WTC11 (cell line): ENCODE measurements around the gene CD59. TPM values are rescaled to one million over a fixed set of nuclear protein-coding genes. Genes with fewer than 3 reads are reported as not detected.

Experiments used
- ATAC-seq: fragments of 200-7000 bp; cut with Tn5 transposase; 2 replicates; pipeline ENCODE4 v1.10.0; 2021; ENCODE audit warnings: mild to moderate bottlenecking, moderate library complexity
- CTCF ChIA-PET: fragments of 300-600 bp; sonication (Branson Sonifier 250); formaldehyde crosslinking; loops from one replicate; lab custom pipeline; 2021; ENCODE audit warnings: antibody characterized with exemption; lab: Charles Lee
- POLR2A ChIA-PET: fragments of 350-600 bp; sonication (Branson Sonifier 250); formaldehyde crosslinking; loops from one replicate; lab custom pipeline; 2021; ENCODE audit warnings: antibody characterized with exemption; lab: Charles Lee
- DNase-seq: peaks from one replicate; pipeline ENCODE4 v3.0.0; 2021; ENCODE audit warnings: low spot score
- H3K27ac Mint-ChIP-seq: 2 replicates; pipeline ENCODE4 v1.8.0; 2021; ENCODE audit warnings: mixed read lengths
- H3K27me3 Mint-ChIP-seq: 2 replicates; pipeline ENCODE4 v1.8.0; 2021; ENCODE audit warnings: low read depth, mild to moderate bottlenecking, moderate library complexity, mixed read lengths
- H3K36me3 Mint-ChIP-seq: 2 replicates; pipeline ENCODE4 v1.8.0; 2021; ENCODE audit warnings: mixed read lengths
- H3K4me1 Mint-ChIP-seq: 2 replicates; pipeline ENCODE4 v1.8.0; 2022; ENCODE audit warnings: mixed read lengths
- H3K4me3 Mint-ChIP-seq: 2 replicates; pipeline ENCODE4 v1.8.0; 2021; ENCODE audit warnings: mild to moderate bottlenecking, moderate library complexity, mixed read lengths
- H3K9me3 Mint-ChIP-seq: 2 replicates; pipeline ENCODE4 v1.8.0; 2021; ENCODE audit warnings: mixed read lengths
- ARID4B ChIP-seq: sonication (generic); formaldehyde crosslinking; IDR thresholded peaks from 2 replicates; pipeline ENCODE4 v1.8.0; 2023; ENCODE audit warnings: missing genetic modification reagents, mild to moderate bottlenecking, borderline replicate concordance
- ATF2 ChIP-seq: sonication (generic); formaldehyde crosslinking; IDR thresholded peaks from 2 replicates; pipeline ENCODE4 v1.8.1; 2022; ENCODE audit warnings: low read depth, missing genetic modification reagents, borderline replicate concordance
- ATF6 ChIP-seq: sonication (generic); formaldehyde crosslinking; IDR thresholded peaks from 2 replicates; pipeline ENCODE4 v1.8.1; 2023; ENCODE audit warnings: mild to moderate bottlenecking, missing genetic modification reagents
- CBFB ChIP-seq: sonication (generic); formaldehyde crosslinking; IDR thresholded peaks from 2 replicates; pipeline ENCODE4 v1.8.1; 2022; ENCODE audit warnings: mild to moderate bottlenecking, low read depth, missing genetic modification reagents
- CDX4 ChIP-seq: fragments of 250-450 bp; sonication (Bioruptor Pico); IDR thresholded peaks from 2 replicates; pipeline ENCODE4 v1.9.0; 2021; ENCODE audit warnings: moderate library complexity, mild to moderate bottlenecking, inconsistent platforms, borderline replicate concordance
- CREB1 ChIP-seq: sonication (generic); formaldehyde crosslinking; IDR thresholded peaks from 2 replicates; pipeline ENCODE4 v1.8.0; 2023; ENCODE audit warnings: mild to moderate bottlenecking, missing genetic modification reagents
- ESRRA ChIP-seq: sonication (generic); formaldehyde crosslinking; IDR thresholded peaks from 2 replicates; pipeline ENCODE4 v1.8.1; 2022; ENCODE audit warnings: mild to moderate bottlenecking, missing genetic modification reagents, borderline replicate concordance
- FOXP4 ChIP-seq: sonication (generic); formaldehyde crosslinking; IDR thresholded peaks from 2 replicates; pipeline ENCODE4 v1.8.0; 2022; ENCODE audit warnings: mild to moderate bottlenecking, missing genetic modification reagents
- IRF1 ChIP-seq: sonication (generic); formaldehyde crosslinking; IDR thresholded peaks from 2 replicates; pipeline ENCODE4 v1.8.0; 2023; ENCODE audit warnings: missing genetic modification reagents
- JUN ChIP-seq: sonication (generic); formaldehyde crosslinking; IDR thresholded peaks from 2 replicates; pipeline ENCODE4 v1.8.0; 2023; ENCODE audit warnings: mild to moderate bottlenecking, missing genetic modification reagents
- MLX ChIP-seq: sonication (generic); formaldehyde crosslinking; IDR thresholded peaks from 2 replicates; pipeline ENCODE4 v1.8.1; 2023; ENCODE audit warnings: mild to moderate bottlenecking, missing genetic modification reagents, moderate library complexity
- NR3C1 ChIP-seq: sonication (generic); formaldehyde crosslinking; conservative IDR thresholded peaks from 2 replicates; pipeline ENCODE4 v1.8.1; 2023; ENCODE audit warnings: low read depth, mild to moderate bottlenecking, missing genetic modification reagents
- RELA ChIP-seq: sonication (generic); formaldehyde crosslinking; IDR thresholded peaks from 2 replicates; pipeline ENCODE4 v1.8.1; 2022; ENCODE audit warnings: missing genetic modification reagents, mild to moderate bottlenecking, borderline replicate concordance
- ZBTB21 ChIP-seq: sonication (generic); formaldehyde crosslinking; IDR thresholded peaks from 2 replicates; pipeline ENCODE4 v1.8.1; 2023; ENCODE audit warnings: mild to moderate bottlenecking, missing genetic modification reagents, borderline replicate concordance
- ZNF219 ChIP-seq: sonication (generic); formaldehyde crosslinking; IDR thresholded peaks from 2 replicates; pipeline ENCODE4 v1.8.0; 2023; ENCODE audit warnings: missing genetic modification reagents, mild to moderate bottlenecking, borderline replicate concordance
- ZNF317 ChIP-seq: sonication (generic); formaldehyde crosslinking; IDR thresholded peaks from 2 replicates; pipeline ENCODE4 v1.8.1; 2023; ENCODE audit warnings: low read depth, mild to moderate bottlenecking, moderate library complexity, missing genetic modification reagents, borderline replicate concordance
- ZNF416 ChIP-seq: fragments of 250-450 bp; sonication (Bioruptor Pico); IDR thresholded peaks from 2 replicates; pipeline ENCODE4 v1.9.0; 2021; ENCODE audit warnings: mild to moderate bottlenecking, inconsistent platforms
- ZNF512 ChIP-seq: sonication (generic); formaldehyde crosslinking; IDR thresholded peaks from 2 replicates; pipeline ENCODE4 v1.8.1; 2022; ENCODE audit warnings: missing genetic modification reagents, borderline replicate concordance
- total RNA-seq: library from RNA; stranded (reverse); gene quantifications from 3 replicates; pipeline ENCODE4 v1.2.3, GENCODE V29; 2021

Gene CD59
- total RNA-seq, 1 experiment from 2014 or later, result 65.8 TPM

- no peak for ATAC-seq
- Mint-ChIP-seq H3K9me3 (no peaks in the 10 kb centered on the region), H3K36me3 (peaks cover 3% of the 10 kb centered on the region), H3K27me3 (peaks cover 12% of the 10 kb centered on the region), H3K4me1 (peaks cover 29% of the 10 kb centered on the region), H3K4me3 (no peak overlapping the region), H3K27ac (no peak overlapping the region)
- POLR2A ChIA-PET, result no interaction called here
- TF ChIP-seq ZNF416 (no peak), NR3C1 (CRISPR knock-in tag) (no peak)
- DNase-seq, result no peak
- CTCF ChIA-PET, result interaction anchor here (0.6 kb wide), 1 partner anchor 269 kb away, joined by 3 read pairs; no protein-coding TSS in a partner anchor
Measured at GRCh38 chr11:33733980-33734379, 2.2 kb downstream of the CD59 start.

- ChIA-PET POLR2A (no interaction called here), CTCF (no interaction called here)
- DNase-seq, result no peak
- ATAC-seq, result no peak
- Mint-ChIP-seq H3K4me1 (peaks cover 26% of the 10 kb centered on the region), H3K4me3 (no peak overlapping the region), H3K27ac (no peak overlapping the region), H3K36me3 (peaks cover 10% of the 10 kb centered on the region), H3K9me3 (0 out of 2 replicates have a peak, but pooled peaks cover 6% of the 10 kb centered on the region), H3K27me3 (peaks cover 12% of the 10 kb centered on the region)
- TF ChIP-seq CBFB (no peak), FOXP4 (no peak), NR3C1 (CRISPR knock-in tag) (no peak), ATF2 (no peak), ATF6 (CRISPR knock-in tag) (no peak), ZNF317 (CRISPR knock-in tag) (no peak), ZBTB21 (CRISPR knock-in tag) (no peak), CDX4 (no peak), ZNF219 (CRISPR knock-in tag) (no peak), ZNF512 (CRISPR knock-in tag) (no peak), JUN (CRISPR knock-in tag) (no peak), ESRRA (CRISPR knock-in tag) (no peak), IRF1 (CRISPR knock-in tag) (no peak), CREB1 (CRISPR knock-in tag) (no peak), RELA (CRISPR knock-in tag) (no peak), MLX (CRISPR knock-in tag) (no peak), ARID4B (CRISPR knock-in tag) (no peak)
Measured at GRCh38 chr11:33731723-33732531, 4.3 kb downstream of the CD59 start.
